CD4-positive, CD25-positive, alpha-beta regulatory T cell (primary cell): ENCODE data around the gene TNFRSF9. TPM values are rescaled to one million over a fixed set of nuclear protein-coding genes. Genes with fewer than 3 reads are reported as not detected.
"Not testable (repeated sequence)": the region's sequence is repeated elsewhere in the genome, so short reads cannot be mapped to it uniquely, and the experiment has no call there.

ENCODE experiments used
- ATAC-seq, 2 donors: fragments of 150-1000 bp; cut with Tn5 transposase; one replicate each; pipeline ENCODE4 v1.10.0; 2021; ENCODE audit warnings: low read depth in 2 of 2, moderate number of reproducible peaks in 2 of 2, moderate library complexity in 1 of 2
- DNase-seq, 3 donors: peaks; one replicate each; pipeline versions ENCODE4 v3.0.0 to v3.0.0-alpha.2; 2012 to 2022; ENCODE audit warnings: mixed read lengths in 1 of 3
- H3K27ac ChIP-seq: one replicate; pipeline ENCODE4 v1.7.0; 2013; ENCODE audit warnings: mild to moderate bottlenecking, low read length; ENCODE audit not compliant: insufficient read depth, poor library complexity, severe bottlenecking
- H3K27me3 ChIP-seq: one replicate; pipeline ENCODE4 v1.7.0; 2013; ENCODE audit warnings: low read length; ENCODE audit not compliant: control insufficient read depth, insufficient read depth
- H3K36me3 ChIP-seq: one replicate; pipeline ENCODE4 v1.7.0; 2013; ENCODE audit warnings: mild to moderate bottlenecking, low read length, moderate library complexity; ENCODE audit not compliant: control insufficient read depth, insufficient read depth
- H3K4me1 ChIP-seq: 2 replicates; pipeline ENCODE4 v1.7.0; 2013; ENCODE audit warnings: mild to moderate bottlenecking, low read length; ENCODE audit not compliant: insufficient read depth, control insufficient read depth, poor library complexity, severe bottlenecking
- H3K4me3 ChIP-seq: one replicate; pipeline ENCODE4 v1.7.0; 2013; ENCODE audit warnings: low read depth, mild to moderate bottlenecking, low read length, moderate library complexity
- H3K9me3 ChIP-seq, 2 experiments: 1 replicate in 1 of 2; 2 replicates in 1 of 2; pipeline ENCODE4 v1.7.0; 2013; ENCODE audit warnings: low read length in 2 of 2, mild to moderate bottlenecking in 1 of 2, moderate library complexity in 1 of 2; ENCODE audit not compliant: control insufficient read depth in 2 of 2
- H3K27ac Mint-ChIP-seq, 3 donors: one replicate each; pipeline ENCODE4 v1.8.0; 2020 to 2022; ENCODE audit warnings: mild to moderate bottlenecking in 3 of 3, mixed read lengths in 3 of 3, moderate library complexity in 2 of 3
- H3K27me3 Mint-ChIP-seq: one replicate; pipeline ENCODE4 v1.8.0; 2022; ENCODE audit warnings: mild to moderate bottlenecking, mixed read lengths
- H3K36me3 Mint-ChIP-seq: one replicate; pipeline ENCODE4 v1.8.0; 2020; ENCODE audit warnings: mixed read lengths
- H3K4me1 Mint-ChIP-seq, 4 donors: one replicate each; pipeline ENCODE4 v1.8.0; 2020 to 2022; ENCODE audit warnings: mixed read lengths in 4 of 4, mild to moderate bottlenecking in 1 of 4
- H3K4me3 Mint-ChIP-seq, 4 donors: one replicate each; pipeline ENCODE4 v1.8.0; 2020 to 2022; ENCODE audit warnings: mild to moderate bottlenecking in 4 of 4, mixed read lengths in 4 of 4, moderate library complexity in 3 of 4
- H3K9me3 Mint-ChIP-seq, 7 donors: one replicate each; pipeline ENCODE4 v1.8.0; 2020 to 2022; ENCODE audit warnings: mixed read lengths in 7 of 7, mild to moderate bottlenecking in 3 of 7, moderate library complexity in 2 of 7
- polyA plus RNA-seq, 4 donors: library from polyadenylated mRNA; unstranded; fragments of 300-500 nt; fragmentation: Illumina TruSeq; gene quantifications; one replicate each; pipeline ENCODE4 v1.2.3, GENCODE V29; 2021
- total RNA-seq: library from RNA; stranded (reverse); gene quantifications from one replicate; pipeline ENCODE4 v1.2.3, GENCODE V29; 2022

The TNFRSF9 gene
- total and polyA plus RNA-seq, 5 donors from 2014 or later, result 10.3 to 35.6 (median 30.9) TPM

- Mint-ChIP-seq H3K36me3 (peaks cover 12% of the 10 kb centered on the region), H3K27me3 (peaks cover 8% of the 10 kb centered on the region), H3K27ac (peak overlapping the region; percentile 97 to 98 (median 97)), H3K4me1 (peaks cover 34 to 78% (median 60%) of the 10 kb centered on the region in 4 donors), H3K4me3 (peak overlapping the region; percentile 91 to 100 (median 98)), H3K9me3 (peaks cover 0 to 1% (median 0%) of the 10 kb centered on the region in 7 donors)
- no peaks in the 10 kb centered on the region for H3K27me3 ChIP-seq
- H3K36me3 ChIP-seq, result peaks cover 16% of the 10 kb centered on the region
- peaks cover 63% of the 10 kb centered on the region for H3K4me1 ChIP-seq
- H3K9me3 ChIP-seq, result no peaks in the 10 kb centered on the region
- H3K4me3 ChIP-seq, result peak overlapping the region; percentile 95
- peak overlapping the region; percentile 95 for H3K27ac ChIP-seq
- DNase-seq, result no peak
- no peak for ATAC-seq
These were observed 19.5 kb upstream of the TNFRSF9 start for GRCh38 chr1:7960165-7960564.

GRCh38 chr1:7956218-7957032 lies 15.8 kb upstream of the TNFRSF9 start:
- peaks cover 32 to 61% (median 45%) of the 10 kb centered on the region in 4 donors for H3K4me1 Mint-ChIP-seq
- no peaks in the 10 kb centered on the region for H3K9me3 ChIP-seq

GRCh38 chr1:7954683-7955082 lies 14.0 kb upstream of the TNFRSF9 start:
- DNase-seq, result peak in 1 of 3 donors; percentile 51
- no peaks in the 10 kb centered on the region for H3K36me3 Mint-ChIP-seq

More at GRCh38 chr1:7956218-7957032, 15.8 kb upstream of the TNFRSF9 start:
- Mint-ChIP-seq H3K4me3 (peak overlapping the region; percentile 74 to 98 (median 88)), H3K27me3 (peaks cover 7% of the 10 kb centered on the region), H3K9me3 (peaks cover 0 to 1% (median 0%) of the 10 kb centered on the region in 7 donors), H3K36me3 (no peaks in the 10 kb centered on the region), H3K27ac (peak overlapping the region; percentile 89 to 98 (median 95))
- Histone ChIP-seq H3K27ac (peak overlapping the region; percentile 92), H3K4me3 (peak overlapping the region; percentile 77), H3K36me3 (no peaks in the 10 kb centered on the region), H3K4me1 (peaks cover 49% of the 10 kb centered on the region), H3K27me3 (no peaks in the 10 kb centered on the region)
- no peak for ATAC-seq
- peak in 1 of 3 donors; percentile 79 for DNase-seq

GRCh38 chr1:7953850-7954609 lies 13.4 kb upstream of the TNFRSF9 start:
- ATAC-seq (peak; percentile 60 to 66), DNase-seq (peak; percentile 65 to 93 (median 74))
- H3K27me3 ChIP-seq, result no peaks in the 10 kb centered on the region
- H3K27ac ChIP-seq, result peak overlapping the region; percentile 92
- H3K36me3 ChIP-seq, result no peaks in the 10 kb centered on the region
- H3K4me3 Mint-ChIP-seq, result peak overlapping the region; percentile 91 to 98 (median 96)
- no peaks in the 10 kb centered on the region for H3K9me3 ChIP-seq
- no peaks in the 10 kb centered on the region for H3K27me3 Mint-ChIP-seq
- H3K9me3 Mint-ChIP-seq, result peaks cover 0 to 1% (median 0%) of the 10 kb centered on the region in 7 donors
- H3K4me1 Mint-ChIP-seq, result peaks cover 30 to 62% (median 48%) of the 10 kb centered on the region in 4 donors
- peak overlapping the region; percentile 73 for H3K4me3 ChIP-seq
- H3K36me3 Mint-ChIP-seq, result no peaks in the 10 kb centered on the region
- H3K4me1 ChIP-seq, result peaks cover 52% of the 10 kb centered on the region
- peak overlapping the region; percentile 95 to 97 (median 96) for H3K27ac Mint-ChIP-seq

More at GRCh38 chr1:7954683-7955082, 14.0 kb upstream of the TNFRSF9 start:
- Mint-ChIP-seq H3K4me3 (peak overlapping the region; percentile 91 to 98 (median 96)), H3K27ac (peak overlapping the region; percentile 95 to 97 (median 96)), H3K27me3 (no peaks in the 10 kb centered on the region), H3K4me1 (peaks cover 27 to 60% (median 47%) of the 10 kb centered on the region in 4 donors), H3K9me3 (peaks cover 0 to 1% (median 0%) of the 10 kb centered on the region in 7 donors)
- Histone ChIP-seq H3K4me1 (peaks cover 46% of the 10 kb centered on the region), H3K9me3 (no peaks in the 10 kb centered on the region), H3K36me3 (no peaks in the 10 kb centered on the region), H3K4me3 (peak overlapping the region; percentile 73), H3K27ac (peak overlapping the region; percentile 92), H3K27me3 (no peaks in the 10 kb centered on the region)
- ATAC-seq, result no peak

GRCh38 chr1:7952791-7953190 lies 12.2 kb upstream of the TNFRSF9 start:
- not testable (repeated sequence) for DNase-seq, H3K27ac Mint-ChIP-seq
- peaks cover 33 to 70% (median 54%) of the 10 kb centered on the region in 4 donors for H3K4me1 Mint-ChIP-seq

GRCh38 chr1:7948960-7949359 lies 8.3 kb upstream of the TNFRSF9 start:
- H3K4me3 ChIP-seq, result peak overlapping the region; percentile 46
- H3K27ac ChIP-seq, result peak overlapping the region; percentile 72
- peaks cover 13 to 39% (median 30%) of the 10 kb centered on the region in 4 donors for H3K4me1 Mint-ChIP-seq
- H3K4me1 ChIP-seq, result peaks cover 21% of the 10 kb centered on the region
- no peaks in the 10 kb centered on the region for H3K9me3 Mint-ChIP-seq
- H3K4me3 Mint-ChIP-seq, result peak overlapping the region; percentile 32 to 52 (median 38)
- H3K36me3 ChIP-seq, result no peaks in the 10 kb centered on the region
- ATAC-seq (peak; percentile 87 to 88), DNase-seq (peak; percentile 25 to 94 (median 73))
- peak overlapping the region; percentile 3 to 93 (median 13) for H3K27ac Mint-ChIP-seq
- no peaks in the 10 kb centered on the region for H3K36me3 Mint-ChIP-seq
- H3K9me3 ChIP-seq, result no peaks in the 10 kb centered on the region
- H3K27me3 Mint-ChIP-seq, result no peaks in the 10 kb centered on the region
- no peaks in the 10 kb centered on the region for H3K27me3 ChIP-seq

More at GRCh38 chr1:7952791-7953190, 12.2 kb upstream of the TNFRSF9 start:
- not testable (repeated sequence) for H3K27ac ChIP-seq, H3K4me3 Mint-ChIP-seq, H3K27me3 Mint-ChIP-seq, H3K27me3 ChIP-seq, H3K36me3 Mint-ChIP-seq, H3K9me3 ChIP-seq, H3K36me3 ChIP-seq, ATAC-seq, H3K4me3 ChIP-seq, H3K9me3 Mint-ChIP-seq
- H3K4me1 ChIP-seq, result peaks cover 58% of the 10 kb centered on the region

- no peak overlapping the region for H3K4me3 ChIP-seq
- no peak for ATAC-seq
- no peaks in the 10 kb centered on the region for H3K27me3 ChIP-seq
- Mint-ChIP-seq H3K27ac (peak overlapping the region in 2 of 3 donors; percentile 90 to 94), H3K9me3 (peaks cover 0 to 2% (median 0%) of the 10 kb centered on the region in 7 donors), H3K27me3 (peaks cover 5% of the 10 kb centered on the region), H3K4me3 (peak overlapping the region; percentile 2 to 92 (median 84)), H3K36me3 (no peaks in the 10 kb centered on the region), H3K4me1 (peaks cover 14 to 48% (median 33%) of the 10 kb centered on the region in 4 donors)
- DNase-seq, result no peak
- peak overlapping the region; percentile 55 for H3K27ac ChIP-seq
- no peaks in the 10 kb centered on the region for H3K36me3 ChIP-seq
- H3K4me1 ChIP-seq, result peaks cover 47% of the 10 kb centered on the region
- no peaks in the 10 kb centered on the region for H3K9me3 ChIP-seq
These were observed 2.6 kb upstream of the TNFRSF9 start for GRCh38 chr1:7943251-7943650.
